B cell (primary cell): ENCODE measurements around the gene AEBP1. TPM values are rescaled to one million over a fixed set of nuclear protein-coding genes. Genes with fewer than 3 reads are reported as not detected.

Experiments
- ATAC-seq: fragments of 200-7000 bp; cut with Tn5 transposase; one replicate; pipeline ENCODE4 v1.10.0; 2021; ENCODE audit warnings: low read depth, mild to moderate bottlenecking, moderate number of reproducible peaks, moderate library complexity
- CTCF ChIA-PET: fragments of 350-600 bp; sonication (Branson Sonifier 250); formaldehyde crosslinking; loops from one replicate; lab custom pipeline; 2021; ENCODE audit warnings: antibody characterized with exemption, inconsistent platforms; lab: Charles Lee
- POLR2A ChIA-PET: fragments of 350-600 bp; sonication (Branson Sonifier 250); formaldehyde crosslinking; loops from one replicate; lab custom pipeline; 2021; ENCODE audit warnings: antibody characterized with exemption; lab: Charles Lee
- DNase-seq: peaks from one replicate; pipeline ENCODE4 v3.0.0; 2013
- H2AFZ ChIP-seq: 2 replicates; pipeline ENCODE4 v1.6.1; 2012; ENCODE audit warnings: mild to moderate bottlenecking, low read depth, low read length; ENCODE audit not compliant: insufficient read depth, poor library complexity, severe bottlenecking
- H3K27ac ChIP-seq, 2 donors: 1 replicate in 1 of 2; 2 replicates in 1 of 2; pipeline ENCODE4 v1.5.1; 2012 to 2013; ENCODE audit warnings: low read length in 2 of 2, mild to moderate bottlenecking in 2 of 2, moderate library complexity in 1 of 2
- H3K27me3 ChIP-seq, 4 experiments: fragments of 200-600 bp in 1 of 4; sonication (generic) in 1 of 4; replicated peaks in 1 of 4; 1 replicate in 2 of 4; 2 replicates in 2 of 4; pipeline versions ENCODE4 v1.6.1 to v1.7.0; 2013 to 2016; ENCODE audit warnings: low read length in 3 of 4, mild to moderate bottlenecking in 2 of 4, mixed read lengths in 1 of 4, moderate library complexity in 1 of 4; ENCODE audit not compliant: insufficient read depth in 4 of 4, control insufficient read depth in 3 of 4; ENCODE audit errors: control extremely low read depth in 1 of 4
- H3K36me3 ChIP-seq, 2 experiments: replicated peaks in 1 of 2; 1 replicate in 1 of 2; 2 replicates in 1 of 2; pipeline versions ENCODE4 v1.6.1 to v1.7.1; 2013; ENCODE audit warnings: low read length in 1 of 2; ENCODE audit not compliant: insufficient read depth in 2 of 2, control insufficient read depth in 1 of 2; ENCODE audit errors: control extremely low read depth in 1 of 2, extremely low read depth in 1 of 2
- H3K4me1 ChIP-seq, 2 donors: fragments of 200-600 bp in 1 of 2; sonication (generic) in 1 of 2; 1 replicate in 1 of 2; 2 replicates in 1 of 2; pipeline versions ENCODE4 v1.5.1 to v1.6.1; 2013 to 2017; ENCODE audit warnings: low read length in 2 of 2; ENCODE audit not compliant: control insufficient read depth in 2 of 2, insufficient read depth in 2 of 2
- H3K4me2 ChIP-seq: replicated peaks from 2 replicates; pipeline ENCODE3; 2012; ENCODE audit warnings: mild to moderate bottlenecking, low read depth, low read length; ENCODE audit not compliant: poor library complexity, severe bottlenecking
- H3K4me3 ChIP-seq, 5 experiments: fragments of 200-600 bp in 1 of 5; sonication (generic) in 1 of 5; 1 replicate in 3 of 5; 2 replicates in 2 of 5; pipeline versions ENCODE4 v1.5.1 to v1.7.0; 2011 to 2016; ENCODE audit warnings: low read length in 4 of 5, mild to moderate bottlenecking in 4 of 5, low read depth in 2 of 5, control low read depth in 1 of 5, moderate library complexity in 1 of 5; ENCODE audit not compliant: insufficient read depth in 1 of 5; ENCODE audit errors: control extremely low read depth in 1 of 5, extremely low read depth in 1 of 5
- H3K79me2 ChIP-seq: fragments of 200-600 bp; sonication (generic); one replicate; pipeline ENCODE4 v1.6.0; 2016; ENCODE audit warnings: low read length; ENCODE audit not compliant: control insufficient read depth, insufficient read depth
- H3K9ac ChIP-seq: fragments of 200-600 bp; sonication (generic); 2 replicates; pipeline ENCODE4 v1.6.1; 2017; ENCODE audit warnings: mild to moderate bottlenecking, low read length, moderate library complexity
- H3K9me3 ChIP-seq, 3 donors: one replicate each; pipeline versions ENCODE4 v1.6.1 to v1.7.1; 2013; ENCODE audit warnings: low read length in 2 of 3; ENCODE audit not compliant: control insufficient read depth in 2 of 3, insufficient read depth in 1 of 3; ENCODE audit errors: control extremely low read depth in 1 of 3
- H4K20me1 ChIP-seq: 2 replicates; pipeline ENCODE4 v1.6.0; 2012; ENCODE audit warnings: mild to moderate bottlenecking, low read length; ENCODE audit not compliant: insufficient read depth, control insufficient read depth, poor library complexity, severe bottlenecking
- H3K27ac Mint-ChIP-seq: one replicate; pipeline ENCODE4 v1.8.0; 2021; ENCODE audit warnings: mixed read lengths
- H3K27me3 Mint-ChIP-seq: one replicate; pipeline ENCODE4 v1.8.0; 2021; ENCODE audit warnings: mixed read lengths
- H3K4me1 Mint-ChIP-seq: one replicate; pipeline ENCODE4 v1.8.0; 2021; ENCODE audit warnings: mixed read lengths
- H3K4me3 Mint-ChIP-seq: one replicate; pipeline ENCODE4 v1.8.0; 2021; ENCODE audit warnings: mixed read lengths
- H3K9me3 Mint-ChIP-seq: one replicate; pipeline ENCODE4 v1.8.0; 2022; ENCODE audit warnings: mixed read lengths; ENCODE audit not compliant: insufficient read depth
- CTCF ChIP-seq: fragments of 200-600 bp; IDR thresholded peaks from one replicate; pipeline ENCODE4 v1.8.0; 2022; ENCODE audit warnings: antibody characterized with exemption, mild to moderate bottlenecking
- EZH2 ChIP-seq: IDR thresholded peaks from 2 replicates; pipeline ENCODE4 v1.6.1; 2012; ENCODE audit warnings: borderline replicate concordance, low read depth, mild to moderate bottlenecking, moderate library complexity, low read length; ENCODE audit not compliant: insufficient read depth, poor library complexity, severe bottlenecking
- WGBS: methylation state at CpG from one replicate; pipeline ENCODE4 v1.1.5; 2013; ENCODE audit warnings: missing lambda C conversion rate; ENCODE audit not compliant: insufficient coverage; 5-methylcytosine and 5-hydroxymethylcytosine counted together
- intact Hi-C: fragments of 100-400 bp; cut with micrococcal nuclease; formaldehyde crosslinking; loops from one replicate; pipeline ENCODE4 v1.10.0; 2022
- polyA plus RNA-seq: library from polyadenylated mRNA; depleted of rRNA; stranded (reverse); fragments of >200 nt; gene quantifications from 2 replicates; pipeline ENCODE4 v1.2.3, GENCODE V29; 2012
- total RNA-seq, 2 donors: library from RNA; stranded (reverse); fragments of 120-200 nt in 1 of 2; gene quantifications; 1 replicate in 1 of 2; 2 replicates in 1 of 2; pipeline versions ENCODE4 v1.2.3 to v1.2.4, GENCODE V29; 2013 to 2022

Gene AEBP1
- total and polyA plus RNA-seq, 2 donors (not counting 1 experiment from before 2014, with no cell fraction given), result 20.2 to 36.7 TPM

GRCh38 chr7:44123190-44124003 is 19.3 kb downstream of the AEBP1 start, which contains the start of gene POLD2:
Gene POLD2 (minus strand): TSS chr7:44123548. CDS start chr7:44122053, 1,495 bp downstream.
- ChIA-PET CTCF (interaction anchor here (0.9 to 1.6 kb wide), 4 partner anchors 19 to 104 kb away, joined by 3 to 5 read pairs (median 4); partner anchors contain the start of gene AEBP1), POLR2A (interaction anchor here (0.6 to 1.8 kb wide), 4 partner anchors 18 to 58 kb away, joined by 3 to 10 read pairs (median 6); no protein-coding TSS in a partner anchor)
- Histone ChIP-seq H3K4me2 (peak within 1 kb of the TSS; percentile 98), H3K4me3 (peak within 1 kb of the TSS; percentile 67 to 78 (median 76)), H4K20me1 (no peaks in the 10 kb centered on the region), H3K79me2 (peaks cover 33% of the 10 kb centered on the region), H3K9me3 (peaks cover 3 to 9% (median 8%) of the 10 kb centered on the region in 3 donors), H3K4me1 (peaks cover 9 to 19% of the 10 kb centered on the region in 2 donors), H3K27ac (peak within 1 kb of the TSS; percentile 59 to 80), H3K36me3 (peaks cover 0 to 13% of the 10 kb centered on the region in 2 experiments), H2AFZ (peak within 1 kb of the TSS; percentile 98), H3K9ac (peak within 1 kb of the TSS; percentile 87), H3K27me3 (no peaks in the 10 kb centered on the region)
- peak within 1 kb of the TSS; percentile 97 for H3K4me3 Mint-ChIP-seq
- intact Hi-C loops, result loop anchor here (1.0 to 2.0 kb wide), 6 partner anchors 18 to 77 kb away; partner anchors contain the start of genes POLM and YKT6
- H3K9me3 Mint-ChIP-seq, result peaks cover 3% of the 10 kb centered on the region
- ATAC-seq, result peak; percentile 98
- DNase-seq, result peak; percentile 97
- peaks cover 22% of the 10 kb centered on the region for H3K4me1 Mint-ChIP-seq
- H3K27ac Mint-ChIP-seq, result peak within 1 kb of the TSS; percentile 93
- WGBS, result under 1% methylated on average over 86 of the region's 86 CpGs
- TF ChIP-seq EZH2 (no peak), CTCF (no peak)
- no peaks in the 10 kb centered on the region for H3K27me3 Mint-ChIP-seq
